ENCODE measurements around the gene TSTD2. TPM values are rescaled to one million over a fixed set of nuclear protein-coding genes. Genes with fewer than 3 reads are reported as not detected.
"Not testable (repeated sequence)": the region's sequence is repeated elsewhere in the genome, so short reads cannot be mapped to it uniquely, and the experiment has no call there.

Gene TSTD2
- total RNA-seq, 2 donors from 2014 or later = 14.2 to 18.1 TPM

DNA sequence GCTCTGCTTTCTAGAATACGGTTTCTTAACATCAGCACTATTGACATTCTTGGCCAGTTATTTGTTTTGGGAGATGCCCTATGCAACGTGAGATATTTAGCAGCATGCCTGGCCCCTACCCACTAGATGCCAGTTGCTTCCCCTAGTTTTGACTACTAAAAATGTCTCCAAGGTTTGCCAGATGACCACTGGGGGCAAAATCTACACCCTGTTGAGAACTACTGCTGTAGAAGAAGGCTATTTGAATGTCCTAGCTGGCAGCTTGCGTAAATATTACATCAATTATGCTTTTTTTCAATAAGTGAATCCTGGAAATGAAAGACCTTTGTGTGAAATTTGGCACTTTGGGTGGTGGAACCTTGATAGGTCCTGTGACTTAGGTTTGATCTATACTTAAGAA lies 5.5 kb upstream of the TSTD2 start:
- Mint-ChIP-seq H3K9me3 (no peaks in the 10 kb centered on the region), H3K36me3 (peaks cover 11 to 19% of the 10 kb centered on the region in 2 donors), H3K27ac (no peak overlapping the region)
- DNase-seq (ENCODE audit: low spot score in 2 of 2) (no peak), ATAC-seq (no peak)

DNA sequence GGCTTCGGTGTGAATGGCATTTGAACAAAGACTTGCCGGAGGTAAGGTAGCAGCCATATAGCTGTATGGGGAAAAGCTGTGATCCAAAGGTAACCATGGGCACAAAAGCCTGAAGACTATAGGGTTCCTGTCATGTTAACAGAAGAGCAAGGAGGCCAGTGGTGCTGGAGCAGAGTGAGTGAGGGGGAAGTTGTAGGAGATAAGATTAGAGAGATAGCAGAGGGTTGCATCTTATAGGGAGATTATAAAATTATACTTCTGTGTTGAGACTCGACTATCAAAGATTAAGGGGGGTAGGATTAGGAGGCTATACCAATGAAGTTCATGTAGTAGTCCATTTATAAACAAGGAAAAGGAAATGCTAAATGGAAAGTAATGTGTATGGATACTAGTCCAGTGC lies 3.7 kb upstream of the TSTD2 start:
- ATAC-seq (no peak), DNase-seq (ENCODE audit: low spot score in 2 of 2) (no peak)
- H3K27ac Mint-ChIP-seq = peak overlapping the region in 1 of 2 donors; percentile 69

DNA sequence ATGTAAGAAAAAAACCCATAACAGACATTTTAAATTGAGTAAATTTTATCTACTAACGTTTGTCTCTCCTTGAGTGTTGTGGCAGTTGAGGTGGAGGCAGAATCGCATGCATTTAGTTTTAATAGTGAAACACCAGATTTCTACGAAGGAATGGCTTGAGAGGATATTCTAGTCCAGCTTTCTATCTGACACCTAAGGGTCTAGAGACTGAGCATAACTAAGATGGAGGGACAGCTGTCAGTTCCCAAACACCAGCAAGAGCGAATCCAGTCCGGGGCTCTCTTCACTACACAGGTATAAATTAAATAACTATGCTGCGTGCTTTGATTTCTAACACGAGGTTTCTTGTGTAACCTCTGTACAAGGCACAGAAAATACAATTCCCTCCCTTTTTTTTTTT lies 1.9 kb upstream of the TSTD2 start:
- Mint-ChIP-seq H3K9me3 (no peaks in the 10 kb centered on the region), H3K27ac (peak overlapping the region; percentile 91 to 98)
- no peak for ATAC-seq

More for the DNA sequence above, 3.7 kb upstream of the TSTD2 start:
- Mint-ChIP-seq H3K36me3 (peaks cover 11 to 26% of the 10 kb centered on the region in 2 donors), H3K9me3 (no peaks in the 10 kb centered on the region)

DNA sequence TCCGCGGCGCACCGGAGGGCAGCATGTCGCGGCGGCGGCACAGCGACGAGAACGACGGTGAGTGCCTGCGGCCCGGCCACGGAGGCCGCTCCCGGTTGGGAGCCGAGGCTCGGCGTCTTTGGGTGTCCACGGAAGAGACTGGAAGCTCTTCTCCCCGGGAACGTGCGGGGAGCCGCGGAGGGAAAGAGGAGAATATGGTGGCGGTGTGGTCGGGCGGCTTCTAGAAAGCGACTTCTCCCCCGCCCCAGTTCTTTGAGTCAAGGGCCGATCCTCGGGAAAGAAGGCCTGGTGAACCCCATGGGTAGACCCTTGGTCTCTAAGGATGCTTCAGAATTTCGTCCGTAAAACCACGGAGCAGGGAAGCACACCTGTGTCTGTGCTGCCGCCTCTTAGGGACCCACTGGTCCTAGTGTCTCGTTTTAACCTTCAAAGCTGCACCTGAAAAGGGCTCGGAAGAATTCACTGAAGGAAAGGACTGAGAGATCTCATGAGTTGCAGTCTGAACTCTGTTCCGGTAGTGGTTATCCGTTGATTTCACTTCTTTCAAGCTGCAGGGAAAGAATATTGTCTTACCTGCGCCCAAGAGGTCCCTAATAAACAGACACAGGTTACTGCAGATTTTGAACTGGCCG lies 807 bp upstream of the TSTD2 start:
- Mint-ChIP-seq H3K27ac (peak overlapping the region; percentile 95 to 98), H3K9me3 (no peaks in the 10 kb centered on the region), H3K36me3 (peaks cover 11 to 26% of the 10 kb centered on the region in 2 donors)
- DNase-seq (ENCODE audit: low spot score in 2 of 2) (peak in 1 of 2 donors; percentile 16), ATAC-seq (no peak)

More for the DNA sequence above, 1.9 kb upstream of the TSTD2 start:
- peaks cover 11 to 26% of the 10 kb centered on the region in 2 donors for H3K36me3 Mint-ChIP-seq
- no peak for DNase-seq (ENCODE audit: low spot score in 2 of 2)

DNA sequence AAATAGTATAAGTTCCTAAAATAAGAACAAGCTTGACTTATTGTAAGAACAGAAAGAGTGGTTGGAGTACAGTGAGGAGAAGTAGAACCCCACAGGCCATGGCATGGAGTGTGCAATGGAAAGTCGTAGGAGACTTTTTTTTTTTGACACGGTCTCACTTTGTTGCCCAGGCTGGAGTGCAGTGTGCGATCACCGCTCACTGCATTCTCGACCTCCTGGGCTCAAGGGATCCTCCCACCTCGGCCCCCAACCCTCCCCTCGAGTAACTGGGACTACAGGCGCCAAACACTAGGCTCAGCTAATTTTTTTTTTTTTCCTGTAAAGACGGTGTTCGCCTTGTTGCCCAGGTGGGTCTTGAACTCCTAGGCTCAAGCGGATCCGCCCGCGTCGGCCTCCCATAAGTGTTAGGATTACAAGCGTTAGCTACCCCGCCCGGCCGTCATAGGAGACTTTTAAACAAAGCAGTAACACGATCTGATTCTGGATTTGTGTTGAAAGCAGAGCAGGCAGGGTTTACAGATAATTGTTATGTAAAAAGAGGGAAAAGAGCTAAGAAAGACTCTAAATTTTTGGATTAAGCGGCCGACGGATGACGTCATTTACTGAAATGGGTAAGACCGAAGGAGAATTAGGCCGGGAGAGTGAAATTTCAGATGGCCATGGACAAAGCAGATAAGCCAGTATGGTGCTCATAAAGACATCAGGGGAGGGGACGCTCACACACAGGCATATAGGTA lies 752 bp downstream of the TSTD2 start:
- ATAC-seq (no peak), DNase-seq (ENCODE audit: low spot score in 2 of 2) (no peak)
- Mint-ChIP-seq H3K9me3 (no peaks in the 10 kb centered on the region), H3K27ac (peak overlapping the region; percentile 98 to 99), H3K36me3 (peaks cover 11 to 26% of the 10 kb centered on the region in 2 donors)

DNA sequence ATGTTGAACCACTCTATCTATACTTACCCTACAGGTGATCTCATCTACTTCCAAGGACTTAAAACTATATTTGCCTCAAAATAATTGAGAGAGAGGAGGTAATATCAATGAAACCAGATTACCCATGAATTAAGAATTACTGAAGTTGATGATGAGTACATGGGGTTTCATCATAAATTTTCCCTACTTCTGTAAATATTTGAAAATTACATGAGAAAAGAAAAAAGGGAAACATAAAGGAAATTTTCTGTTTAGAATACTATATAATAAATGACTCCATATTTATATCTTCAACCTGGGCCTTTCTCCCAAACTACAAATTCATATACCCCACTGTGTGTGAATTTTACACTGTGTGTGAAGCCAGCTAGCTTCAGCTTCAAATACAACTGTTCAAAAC lies 2.6 kb downstream of the TSTD2 start:
- Mint-ChIP-seq H3K9me3 (no peaks in the 10 kb centered on the region), H3K36me3 (peaks cover 7 to 23% of the 10 kb centered on the region in 2 donors), H3K27ac (no peak overlapping the region)
- no peak for ATAC-seq
- no peak for DNase-seq (ENCODE audit: low spot score in 2 of 2)

DNA sequence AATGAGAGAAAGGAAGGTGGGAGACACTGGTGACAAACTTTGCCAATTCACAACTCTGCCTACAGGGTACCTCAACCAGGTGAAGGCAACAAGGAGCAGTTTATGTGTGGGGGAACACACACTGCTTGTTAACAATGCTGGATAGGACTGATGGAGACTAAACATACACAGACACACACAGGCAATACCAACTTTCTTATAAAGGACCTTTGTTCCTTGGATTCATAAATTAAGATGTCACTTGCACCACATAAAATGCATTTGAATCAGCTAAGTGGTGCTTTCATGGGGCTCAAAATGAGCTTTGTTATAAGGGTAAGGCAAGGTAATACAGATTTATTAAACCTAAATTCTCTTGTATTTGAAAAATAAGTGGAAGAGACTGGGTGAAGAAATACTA lies 4.0 kb downstream of the TSTD2 start:
- Mint-ChIP-seq H3K27ac (no peak overlapping the region), H3K36me3 (peaks cover 5 to 13% of the 10 kb centered on the region in 2 donors), H3K9me3 (no peaks in the 10 kb centered on the region)
- DNase-seq (ENCODE audit: low spot score in 2 of 2) = no peak
- ATAC-seq = no peak

DNA sequence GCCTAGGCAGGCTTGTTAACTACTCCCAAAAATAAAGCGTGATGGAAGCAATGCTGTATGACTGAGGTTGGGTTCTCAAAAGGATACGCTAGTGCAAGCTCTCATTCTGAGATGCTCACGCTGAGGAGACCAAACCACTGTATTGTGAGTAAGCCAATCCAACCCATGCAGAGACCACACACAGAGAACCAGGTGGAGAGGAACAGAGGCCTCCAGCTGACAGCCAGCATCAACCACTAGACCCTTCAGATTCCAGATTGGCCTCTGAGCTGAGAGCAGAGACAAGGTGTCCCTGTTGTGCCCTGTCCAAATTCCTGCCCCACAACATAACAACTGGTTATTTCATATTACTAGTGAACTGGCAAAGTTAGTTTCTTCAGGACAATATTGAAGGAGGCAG lies 4.5 kb downstream of the TSTD2 start:
- no peak for ATAC-seq

DNA sequence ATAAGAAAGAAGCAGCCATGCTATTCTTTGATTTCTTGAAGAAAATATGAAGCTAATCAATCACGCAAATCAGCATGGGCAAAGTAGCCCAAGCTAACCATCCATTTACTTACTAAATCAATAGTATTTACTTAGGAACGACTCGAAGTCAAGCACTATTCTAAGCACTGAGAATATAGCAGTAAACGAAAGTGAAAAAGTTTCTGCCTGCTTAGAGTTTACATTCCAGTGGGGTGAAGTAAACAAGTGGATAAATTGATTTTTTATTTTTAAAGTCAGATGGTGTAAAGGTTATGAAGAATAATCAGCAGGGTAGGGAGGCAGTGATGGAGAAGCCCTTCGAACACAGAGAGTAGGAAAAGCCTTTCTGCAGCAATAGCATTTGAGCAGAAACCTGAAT lies 5.5 kb downstream of the TSTD2 start:
- Mint-ChIP-seq H3K9me3 (no peaks in the 10 kb centered on the region), H3K36me3 (peaks cover 4 to 10% of the 10 kb centered on the region in 2 donors), H3K27ac (no peak overlapping the region)
- ATAC-seq (no peak), DNase-seq (ENCODE audit: low spot score in 2 of 2) (no peak)

More for the DNA sequence above, 4.5 kb downstream of the TSTD2 start:
- Mint-ChIP-seq H3K36me3 (peaks cover 5 to 8% of the 10 kb centered on the region in 2 donors), H3K27ac (no peak overlapping the region), H3K9me3 (no peaks in the 10 kb centered on the region)
- no peak for DNase-seq (ENCODE audit: low spot score in 2 of 2)

DNA sequence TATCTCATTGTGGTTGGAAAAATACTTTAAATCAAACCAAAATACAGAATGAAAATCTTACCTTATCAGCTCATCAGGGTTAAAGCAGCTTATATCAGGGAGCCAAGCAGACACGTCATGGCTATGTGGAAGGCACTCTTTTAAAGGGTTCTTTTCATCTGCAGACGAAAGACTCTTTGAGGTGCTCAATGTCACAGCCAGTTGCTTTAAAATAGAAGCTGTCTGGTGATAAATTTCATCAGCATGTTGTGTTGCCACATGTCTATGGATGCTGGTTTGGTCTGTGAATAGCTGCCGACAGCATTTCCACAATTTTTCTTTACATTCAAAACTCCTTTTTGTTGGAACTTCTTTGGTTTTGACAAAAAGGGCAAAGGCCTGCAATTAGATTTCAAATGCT lies 7.5 kb downstream of the TSTD2 start:
- ATAC-seq (no peak), DNase-seq (ENCODE audit: low spot score in 2 of 2) (no peak)
- Mint-ChIP-seq H3K36me3 (peaks cover 0 to 7% of the 10 kb centered on the region in 2 donors), H3K9me3 (no peaks in the 10 kb centered on the region), H3K27ac (no peak overlapping the region)

DNA sequence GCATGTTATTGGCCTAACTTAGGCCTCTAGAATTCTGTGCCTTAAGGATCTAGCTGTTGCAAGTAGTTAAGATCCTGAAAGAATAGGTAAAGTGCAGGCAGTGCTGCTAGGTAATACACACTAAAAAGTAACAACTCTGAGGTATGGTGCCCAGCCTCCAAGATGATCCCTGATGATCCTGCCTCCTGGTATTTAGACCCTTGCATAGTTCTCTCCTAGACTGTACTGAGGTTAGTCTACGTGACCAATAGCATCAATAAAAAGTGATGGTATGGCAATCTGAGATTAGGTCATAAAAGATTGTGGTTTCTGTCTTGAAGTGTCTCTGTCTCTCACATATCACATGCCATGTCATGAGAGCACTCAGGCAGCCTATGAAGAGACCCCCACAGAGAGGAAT lies 9.2 kb downstream of the TSTD2 start:
- H3K27ac Mint-ChIP-seq = no peak overlapping the region
- DNase-seq (ENCODE audit: low spot score in 2 of 2) (no peak), ATAC-seq (peak in 1 of 2 donors; percentile 38)
- peaks cover 0 to 14% of the 10 kb centered on the region in 2 donors for H3K36me3 Mint-ChIP-seq
- H3K9me3 Mint-ChIP-seq = no peaks in the 10 kb centered on the region

DNA sequence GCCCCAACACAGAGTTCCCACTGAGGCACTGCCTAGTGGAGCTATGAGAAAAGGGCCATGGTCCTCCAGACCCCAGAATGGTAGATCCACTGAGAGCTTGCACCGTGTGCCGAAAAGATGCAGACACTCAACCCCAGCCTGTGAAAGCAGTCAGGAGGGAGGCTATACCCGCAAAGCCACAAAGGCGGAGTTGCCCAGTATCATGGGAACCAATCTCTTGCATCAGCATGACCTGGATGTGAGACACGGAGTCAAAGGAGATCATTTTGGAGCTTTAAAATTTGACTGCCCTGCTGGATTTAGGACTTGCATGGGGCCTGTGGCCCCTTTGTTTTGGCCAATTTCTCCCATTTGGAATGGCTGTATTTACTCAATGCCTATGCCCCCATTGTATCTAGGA lies 10.7 kb downstream of the TSTD2 start:
- not testable (repeated sequence) for ATAC-seq; DNase-seq (ENCODE audit: low spot score in 2 of 2); H3K27ac Mint-ChIP-seq; H3K9me3 Mint-ChIP-seq
- peaks cover 0 to 19% of the 10 kb centered on the region in 2 donors for H3K36me3 Mint-ChIP-seq

DNA sequence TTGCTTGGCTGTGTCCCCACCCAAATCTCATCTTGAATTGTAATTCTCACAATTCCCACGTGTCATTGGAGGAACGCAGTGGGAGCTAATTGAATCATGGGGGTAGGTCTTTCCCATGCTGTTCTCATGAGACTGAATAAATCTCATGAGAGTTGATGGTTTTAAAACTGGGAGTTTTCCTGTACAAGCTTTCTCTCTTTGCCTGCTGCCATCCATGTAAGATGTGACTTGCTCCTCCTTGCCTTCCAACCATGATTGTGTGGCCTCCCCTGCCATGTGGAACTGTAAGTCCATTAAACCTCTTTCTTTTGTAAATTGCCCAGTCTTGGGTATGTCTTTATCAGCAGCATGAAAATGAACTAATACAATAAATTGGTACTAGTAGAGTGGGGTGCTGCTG lies 13.1 kb downstream of the TSTD2 start:
- not testable (repeated sequence) for DNase-seq (ENCODE audit: low spot score in 2 of 2); H3K9me3 Mint-ChIP-seq; ATAC-seq; H3K27ac Mint-ChIP-seq
- H3K36me3 Mint-ChIP-seq = peaks cover 7 to 28% of the 10 kb centered on the region in 2 donors

DNA sequence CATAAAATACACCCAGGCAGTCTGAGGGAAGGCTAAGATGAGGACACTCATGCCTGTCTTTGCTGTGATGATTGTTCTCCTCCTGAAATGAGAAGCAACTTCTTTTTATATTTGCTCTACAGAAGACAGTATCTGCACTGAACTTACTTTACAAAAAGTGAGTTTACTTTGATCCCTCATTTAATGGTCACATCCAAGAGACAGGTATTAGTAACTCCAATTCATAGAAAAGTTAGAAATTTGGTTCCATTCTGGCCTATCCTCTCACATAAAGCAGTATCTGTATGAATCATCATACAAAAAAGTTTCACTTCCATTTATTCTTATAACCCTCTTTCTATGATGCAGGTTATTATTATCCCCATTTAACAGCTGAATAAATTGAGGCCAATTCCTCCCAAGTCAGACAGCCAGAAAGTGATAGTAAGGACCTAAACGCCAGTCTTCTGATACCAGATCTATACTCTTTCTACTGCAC lies 15.2 kb downstream of the TSTD2 start:
- Mint-ChIP-seq H3K9me3 (no peaks in the 10 kb centered on the region), H3K27ac (peak overlapping the region in 1 of 2 donors; percentile 10)
- ATAC-seq = peak; percentile 86 to 96

DNA sequence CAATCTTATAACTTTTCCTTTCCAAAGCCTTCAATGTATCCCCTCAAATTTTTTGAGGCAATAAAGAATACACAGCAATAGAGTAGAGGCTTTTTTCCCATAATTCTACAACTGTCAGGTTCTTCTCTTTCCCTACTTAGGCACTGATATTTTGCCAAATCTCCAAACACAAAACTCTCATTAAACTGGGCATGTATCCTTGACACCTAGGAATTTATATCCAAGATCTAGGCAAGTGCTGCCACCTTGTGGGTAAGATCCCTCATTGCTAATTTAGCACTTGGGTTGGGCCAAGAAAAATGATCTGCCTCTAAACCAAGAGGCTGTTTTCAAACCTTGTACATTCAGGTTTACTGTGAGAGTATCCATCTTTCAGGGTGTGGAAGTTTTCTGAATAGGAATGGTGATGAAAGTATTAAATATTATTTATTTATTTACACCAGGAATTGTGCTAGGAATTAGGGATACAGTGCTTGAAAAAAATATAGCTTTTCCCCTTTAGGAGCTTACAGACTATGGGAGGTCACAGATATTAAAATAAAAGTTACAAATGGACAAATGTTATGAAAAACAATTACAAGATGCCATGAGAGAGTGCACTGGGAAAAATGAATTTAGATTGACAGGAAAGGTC lies 17.6 kb downstream of the TSTD2 start:
- no peak for ATAC-seq
- peak in 1 of 2 donors; percentile 63 for DNase-seq (ENCODE audit: low spot score in 2 of 2)
- Mint-ChIP-seq H3K27ac (no peak overlapping the region), H3K9me3 (no peaks in the 10 kb centered on the region), H3K36me3 (peaks cover 7 to 21% of the 10 kb centered on the region in 2 donors)

More for the DNA sequence above, 15.2 kb downstream of the TSTD2 start:
- DNase-seq (ENCODE audit: low spot score in 2 of 2) = no peak
- peaks cover 7 to 23% of the 10 kb centered on the region in 2 donors for H3K36me3 Mint-ChIP-seq

DNA sequence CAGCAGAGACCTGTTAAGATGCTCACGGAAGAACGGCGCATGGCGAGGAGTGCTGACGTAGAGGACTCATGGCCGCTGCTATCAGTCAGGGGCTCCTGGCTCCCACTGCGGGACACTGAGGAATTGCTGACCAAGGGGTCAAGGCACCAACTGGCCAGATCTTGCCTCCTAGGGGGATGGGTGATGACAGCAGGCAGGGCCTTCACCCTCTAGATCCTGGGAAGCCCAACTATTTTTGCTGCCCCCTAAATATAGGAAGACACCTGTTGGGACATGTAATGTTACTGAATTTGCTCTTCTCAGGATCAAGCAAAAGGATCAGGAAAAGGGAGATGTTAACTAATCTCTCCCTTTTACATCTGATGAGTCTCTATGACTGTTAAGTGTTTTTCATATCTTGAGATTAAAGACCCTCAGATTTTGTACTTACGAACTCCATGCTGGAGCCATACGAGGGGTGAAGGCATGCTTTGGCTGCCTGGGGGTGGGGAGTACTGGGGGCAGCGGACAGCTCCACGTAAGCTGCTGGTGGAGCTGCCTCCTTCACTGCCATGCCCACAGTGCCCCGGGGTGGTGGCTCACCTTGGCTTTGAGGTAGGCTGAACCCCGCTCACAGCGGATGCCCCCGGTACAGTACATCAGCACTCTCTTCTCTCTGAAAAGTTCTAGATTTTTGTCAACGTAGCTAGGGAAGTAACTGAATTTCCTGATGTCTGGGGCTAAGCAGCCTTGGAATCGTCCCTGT lies 28.1 kb downstream of the TSTD2 start:
- Mint-ChIP-seq H3K27ac (peak overlapping the region in 1 of 2 donors; percentile 46), H3K9me3 (no peaks in the 10 kb centered on the region), H3K36me3 (no peaks in the 10 kb centered on the region)
- no peak for DNase-seq (ENCODE audit: low spot score in 2 of 2)
- no peak for ATAC-seq

Measured in activated naive CD4-positive, alpha-beta T cell treated with anti-CD3 and anti-CD28 coated beads, Interleukin-2, amount 50 U/mL, for 72 hours (primary cell).